Stomach (tissue), 9 donors: ENCODE results near the gene NAIF1. TPM values are rescaled to one million over a fixed set of nuclear protein-coding genes. Genes with fewer than 3 reads are reported as not detected.

Experiments used
- DNase-seq, 2 donors: peaks; one replicate each; pipeline versions ENCODE4 v3.0.0 to v3.0.0-alpha.2; 2013 to 2019
- H3K27ac ChIP-seq, 5 donors: fragments of 200-600 bp in 4 of 5; sonication (generic) in 4 of 5; one replicate each; pipeline ENCODE4 v1.5.1; 2013 to 2019; ENCODE audit warnings: mild to moderate bottlenecking in 1 of 5, moderate library complexity in 1 of 5
- H3K27me3 ChIP-seq, 3 donors: fragments of 200-600 bp; sonication (generic); one replicate each; pipeline ENCODE4 v1.5.1; 2017 to 2019; ENCODE audit warnings: mixed run types in 1 of 3
- H3K36me3 ChIP-seq, 4 donors: fragments of 200-600 bp; sonication (generic); 1 replicate in 3 of 4; 2 replicates in 1 of 4; pipeline ENCODE4 v1.5.1; 2016 to 2019
- H3K4me1 ChIP-seq, 4 donors: fragments of 200-600 bp; sonication (generic); one replicate each; pipeline ENCODE4 v1.5.1; 2016 to 2019
- H3K4me3 ChIP-seq, 4 donors: fragments of 200-600 bp; sonication (generic) in 3 of 4; one replicate each; pipeline ENCODE4 v1.5.1; 2016 to 2019; ENCODE audit warnings: mild to moderate bottlenecking in 1 of 4
- H3K9me3 ChIP-seq, 4 donors: fragments of 200-600 bp; sonication (generic); one replicate each; pipeline ENCODE4 v1.5.1; 2016 to 2019
- EP300 ChIP-seq: sonication (generic); formaldehyde crosslinking; IDR thresholded peaks from one replicate; pipeline ENCODE4 v1.6.1; 2017; ENCODE audit warnings: antibody characterized with exemption
- POLR2A ChIP-seq, 4 donors: fragments of 450-650 bp; IDR thresholded peaks; one replicate each; pipeline ENCODE4 v1.6.1; 2016; ENCODE audit warnings: antibody characterized with exemption in 4 of 4, control low read depth in 2 of 4, mild to moderate bottlenecking in 1 of 4, moderate library complexity in 1 of 4
- POLR2AphosphoS5 ChIP-seq, 3 donors: sonication (generic); formaldehyde crosslinking; IDR thresholded peaks; one replicate each; pipeline ENCODE4 v1.6.1; 2016; ENCODE audit warnings: antibody characterized with exemption in 3 of 3
- WGBS, 5 donors: extraction: QIAGEN DNeasy Blood & Tissue Kit in 3 of 5; methylation state at CpG; one replicate each; pipeline versions ENCODE4 v1.1.5 to v1.1.7; 2013 to 2018; 5-methylcytosine and 5-hydroxymethylcytosine counted together
- intact Hi-C: fragments of 100-400 bp; cut with DNase I; formaldehyde crosslinking; loops from one replicate; pipeline ENCODE4 v1.15.1; 2023; ENCODE audit warnings: low total_unique reads
- polyA plus RNA-seq, 3 donors: library from polyadenylated mRNA; stranded (reverse); fragments of 200-250 nt; gene quantifications; one replicate each; pipeline ENCODE4 v1.2.3, GENCODE V29; 2013
- total RNA-seq, 5 donors: library from RNA; depleted of rRNA; stranded (reverse); fragments of >200 nt; gene quantifications; one replicate each; pipeline versions ENCODE4 v1.1.0 to v1.2.3, GENCODE V29; 2014 to 2016
- TF ChIP-seq, protein P1 (sequence below), 7 experiments: fragments of 450-650 bp in 4 of 7; fragments of 200-600 bp in 3 of 7; sonication (generic) in 3 of 7; IDR thresholded peaks; one replicate each; pipeline ENCODE4 v1.5.1; 2016 to 2019; ENCODE audit warnings: antibody characterized with exemption in 7 of 7, control low read depth in 2 of 7, mild to moderate bottlenecking in 1 of 7
- donor health status: healthy with polysubstance abuse.
- donor health status: Bipolar disorder and iron deficiency.
- donor health status: healthy.

The NAIF1 gene
- total and polyA plus RNA-seq, 8 donors: 1.8 to 40.3 (median 7.8) TPM

DNA sequence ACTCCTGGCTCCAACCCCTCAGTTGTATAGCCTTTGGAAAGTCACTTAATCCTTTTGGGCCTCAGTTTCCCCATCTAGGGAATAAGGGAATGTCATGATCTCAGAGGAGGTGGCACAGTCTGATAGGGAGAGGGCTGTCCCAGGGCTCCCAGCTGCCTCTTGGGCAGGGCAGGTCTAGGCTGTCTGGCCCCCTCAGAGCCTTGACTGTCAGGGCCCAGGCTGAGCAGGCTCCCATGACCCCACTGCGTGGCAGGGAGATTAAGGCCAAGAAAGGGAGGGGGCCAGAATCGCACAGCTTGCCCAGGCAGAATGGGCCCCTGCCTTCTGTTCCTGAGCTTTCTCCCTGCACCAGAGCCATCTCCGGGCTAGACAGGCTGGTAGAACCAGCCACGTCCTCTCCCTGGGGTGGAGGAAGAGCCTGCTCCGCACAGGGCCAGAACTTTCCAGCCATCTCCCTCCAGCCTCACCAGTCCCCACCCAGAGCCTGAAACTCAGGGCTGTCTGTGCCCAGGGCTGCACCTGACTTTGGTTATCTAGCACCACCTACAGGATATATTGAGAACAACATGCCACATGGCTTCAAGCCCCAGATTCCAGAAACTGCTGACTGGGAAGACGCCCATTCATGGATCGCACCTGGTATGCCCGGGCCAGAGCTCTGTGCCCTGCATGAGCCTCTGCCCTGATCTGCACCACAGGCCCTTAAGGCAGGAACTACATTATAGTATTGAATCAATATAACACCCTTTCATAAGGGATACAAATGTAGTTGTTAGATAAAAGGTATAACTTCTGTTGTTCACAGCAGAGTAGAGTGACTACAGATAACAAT lies 32.1 kb downstream of the NAIF1 start:
- Histone ChIP-seq H3K4me1 (peaks cover 0 to 11% (median 3%) of the 10 kb centered on the region in 4 donors), H3K36me3 (no peaks in the 10 kb centered on the region), H3K9me3 (no peaks in the 10 kb centered on the region), H3K27ac (peak overlapping the region in 1 of 5 donors; percentile 50), H3K27me3 (no peaks in the 10 kb centered on the region), H3K4me3 (no peak overlapping the region)
- intact Hi-C loops: loop anchor here (5.0 to 10.0 kb wide), 2 partner anchors 50 to 93 kb away; partner anchors contain the start of gene EEIG1
- 25 to 40% (median 27%) methylated on average over 3 to 8 of the region's 8 CpGs for WGBS, 5 donors
- DNase-seq: peak; percentile 73 to 93
- TF ChIP-seq POLR2AphosphoS5 (IDR thresholded peaks at IDR 0.05) (peak in 1 of 3 donors; percentile 88), EP300 (no peak), POLR2A (IDR thresholded peaks at IDR 0.05) (no peak)
- TF ChIP-seq, protein P1, sequence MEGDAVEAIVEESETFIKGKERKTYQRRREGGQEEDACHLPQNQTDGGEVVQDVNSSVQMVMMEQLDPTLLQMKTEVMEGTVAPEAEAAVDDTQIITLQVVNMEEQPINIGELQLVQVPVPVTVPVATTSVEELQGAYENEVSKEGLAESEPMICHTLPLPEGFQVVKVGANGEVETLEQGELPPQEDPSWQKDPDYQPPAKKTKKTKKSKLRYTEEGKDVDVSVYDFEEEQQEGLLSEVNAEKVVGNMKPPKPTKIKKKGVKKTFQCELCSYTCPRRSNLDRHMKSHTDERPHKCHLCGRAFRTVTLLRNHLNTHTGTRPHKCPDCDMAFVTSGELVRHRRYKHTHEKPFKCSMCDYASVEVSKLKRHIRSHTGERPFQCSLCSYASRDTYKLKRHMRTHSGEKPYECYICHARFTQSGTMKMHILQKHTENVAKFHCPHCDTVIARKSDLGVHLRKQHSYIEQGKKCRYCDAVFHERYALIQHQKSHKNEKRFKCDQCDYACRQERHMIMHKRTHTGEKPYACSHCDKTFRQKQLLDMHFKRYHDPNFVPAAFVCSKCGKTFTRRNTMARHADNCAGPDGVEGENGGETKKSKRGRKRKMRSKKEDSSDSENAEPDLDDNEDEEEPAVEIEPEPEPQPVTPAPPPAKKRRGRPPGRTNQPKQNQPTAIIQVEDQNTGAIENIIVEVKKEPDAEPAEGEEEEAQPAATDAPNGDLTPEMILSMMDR (IDR thresholded peaks at IDR 0.05): peak in 6 of 7 experiments; percentile 47 to 97 (median 92)

DNA sequence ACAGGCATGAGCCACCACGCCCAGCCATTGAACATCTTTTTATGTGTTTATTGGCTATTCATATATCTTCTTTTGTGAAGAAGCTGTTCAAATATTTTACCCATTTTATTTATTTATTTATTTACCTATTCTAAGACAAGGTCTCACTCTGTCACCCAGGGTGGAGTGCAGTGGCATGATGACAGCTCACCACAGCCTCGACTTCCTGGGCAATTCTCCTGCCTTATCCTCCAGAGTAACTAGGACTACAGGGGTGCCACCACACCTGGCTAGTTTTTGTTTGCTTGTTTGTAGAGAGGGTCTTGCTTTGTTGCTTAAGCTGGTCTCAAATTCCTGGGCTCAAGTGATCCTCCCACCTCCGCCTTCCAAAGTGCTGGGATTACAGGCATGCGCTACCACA lies 33.5 kb downstream of the NAIF1 start:
- Histone ChIP-seq H3K27ac (peak overlapping the region in 1 of 5 donors; percentile 25), H3K9me3 (no peaks in the 10 kb centered on the region), H3K4me3 (no peak overlapping the region), H3K4me1 (peaks cover 0 to 11% (median 3%) of the 10 kb centered on the region in 4 donors), H3K36me3 (no peaks in the 10 kb centered on the region), H3K27me3 (no peaks in the 10 kb centered on the region)
- DNase-seq: no peak
- intact Hi-C loops: loop anchor here (10.0 kb wide), 1 partner anchor 49 kb away; the partner anchor contains the start of gene EEIG1
- TF ChIP-seq POLR2AphosphoS5 (IDR thresholded peaks at IDR 0.05): no peak
- no peak for TF ChIP-seq EP300
- TF ChIP-seq POLR2A (IDR thresholded peaks at IDR 0.05): no peak
- TF ChIP-seq, protein P1 (IDR thresholded peaks at IDR 0.05): no peak
- 84 to 90% (median 87%) methylated on average over 4 of the region's 4 CpGs for WGBS, 5 donors

DNA sequence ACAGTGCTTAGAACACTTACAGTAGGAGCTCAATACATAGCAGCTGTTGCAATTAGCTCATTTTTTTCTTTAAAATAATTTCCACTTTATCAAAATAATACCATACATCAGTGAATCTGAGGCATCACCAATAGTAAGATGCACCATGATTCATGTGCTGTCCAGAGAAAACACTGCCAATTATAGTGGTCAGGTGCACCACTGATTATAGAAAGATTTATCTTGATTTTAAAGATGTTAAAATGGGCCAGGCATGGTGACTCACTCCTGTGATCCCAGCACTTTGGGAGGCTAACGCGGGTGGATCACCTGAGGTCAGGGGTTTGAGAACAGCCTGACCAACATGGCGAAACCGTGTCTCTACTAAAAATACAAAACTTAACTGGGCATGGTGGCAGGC lies 39.4 kb downstream of the NAIF1 start:
- TF ChIP-seq POLR2AphosphoS5 (IDR thresholded peaks at IDR 0.05): no peak
- TF ChIP-seq, protein P1 (IDR thresholded peaks at IDR 0.05): no peak
- no peak for TF ChIP-seq EP300
- no peak for TF ChIP-seq POLR2A (IDR thresholded peaks at IDR 0.05)
- Histone ChIP-seq H3K27ac (peak overlapping the region in 3 of 5 donors; percentile 38 to 75 (median 54)), H3K27me3 (no peaks in the 10 kb centered on the region), H3K4me3 (no peak overlapping the region), H3K36me3 (no peaks in the 10 kb centered on the region), H3K9me3 (no peaks in the 10 kb centered on the region), H3K4me1 (peaks cover 0 to 15% (median 0%) of the 10 kb centered on the region in 4 donors)
- WGBS, 5 donors: 57 to 89% (median 84%) methylated on average over 4 of the region's 4 CpGs
- no peak for DNase-seq
- intact Hi-C loops: no loop called here

DNA sequence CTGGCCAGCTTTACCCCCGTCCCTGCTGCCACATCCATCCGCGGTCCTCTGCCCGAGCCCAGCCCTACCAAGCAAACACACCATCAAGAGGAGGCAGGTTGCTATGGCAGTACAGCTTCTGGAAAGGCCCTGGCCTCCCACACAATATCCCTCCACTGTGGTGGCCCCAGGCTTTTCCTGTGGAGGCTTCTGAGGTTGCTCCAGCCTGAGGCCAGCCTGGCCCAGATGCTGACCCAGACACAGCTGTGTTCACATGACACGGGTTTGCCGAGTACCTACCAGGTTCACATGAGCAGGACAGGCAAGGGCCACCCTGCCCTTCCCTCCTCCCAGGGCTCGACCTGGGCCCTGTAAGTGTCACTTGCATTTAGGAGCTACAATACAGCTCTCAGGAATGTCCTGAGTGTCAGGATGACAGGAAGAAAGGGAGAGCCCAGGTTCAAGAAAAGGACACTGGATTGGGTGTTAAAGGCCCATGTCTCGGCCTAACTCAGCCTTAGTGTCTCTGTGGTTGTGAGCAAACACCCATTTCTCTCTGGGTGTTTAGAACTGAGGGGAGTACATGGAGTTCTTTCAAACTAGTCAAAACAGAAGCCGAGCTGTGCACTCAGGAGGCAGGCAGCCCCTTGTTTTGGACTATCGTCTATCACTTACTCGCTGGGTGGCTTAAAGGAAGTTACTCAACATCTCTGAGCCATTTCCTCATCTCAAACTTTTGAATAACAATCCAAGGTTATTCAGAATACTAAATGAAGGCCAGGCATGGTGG lies 40.2 kb downstream of the NAIF1 start:
- intact Hi-C loops: no loop called here
- H3K9me3 ChIP-seq: no peaks in the 10 kb centered on the region
- DNase-seq: no peak
- WGBS, 5 donors: 54 to 67% (median 60%) methylated on average over 8 to 11 of the region's 11 CpGs
- TF ChIP-seq POLR2A (IDR thresholded peaks at IDR 0.05): no peak
- TF ChIP-seq, protein P1 (IDR thresholded peaks at IDR 0.05): no peak
- TF ChIP-seq EP300: no peak
- TF ChIP-seq POLR2AphosphoS5 (IDR thresholded peaks at IDR 0.05): no peak
- H3K27me3 ChIP-seq: no peaks in the 10 kb centered on the region
- H3K27ac ChIP-seq: peak overlapping the region; percentile 25 to 75 (median 61)
- no peak overlapping the region for H3K4me3 ChIP-seq
- H3K36me3 ChIP-seq: no peaks in the 10 kb centered on the region
- H3K4me1 ChIP-seq: peaks cover 0 to 18% (median 0%) of the 10 kb centered on the region in 4 donors
